AG04450 (cell line): ENCODE measurements around the gene CMPK1. TPM values are rescaled to one million over a fixed set of nuclear protein-coding genes. Genes with fewer than 3 reads are reported as not detected.
"Not testable (repeated sequence)": the region's sequence is repeated elsewhere in the genome, so short reads cannot be mapped to it uniquely, and the experiment has no call there.

ENCODE experiments used
- CTCF ChIA-PET: fragments of 300-600, 350-600 bp; formaldehyde crosslinking; extraction: SDS; loops from one replicate; lab custom pipeline; 2022; ENCODE audit warnings: antibody characterized with exemption, inconsistent platforms; lab: Charles Lee
- POLR2A ChIA-PET: fragments of 350-600 bp; formaldehyde crosslinking; extraction: SDS; loops from one replicate; lab custom pipeline; 2021; ENCODE audit warnings: antibody characterized with exemption, inconsistent platforms; lab: Yijun Ruan, JAX
- DNase-seq: peaks from one replicate; pipeline ENCODE4 v3.0.0-alpha.2; 2011; ENCODE audit warnings: low read depth, low spot score
- H3K27ac ChIP-seq: one replicate; pipeline ENCODE4 v1.5.1; 2012; ENCODE audit warnings: low read depth, low read length, control low read depth
- H3K27me3 ChIP-seq: one replicate; pipeline ENCODE4 v1.6.0; 2012; ENCODE audit warnings: low read length; ENCODE audit not compliant: control insufficient read depth, insufficient read depth
- H3K4me3 ChIP-seq: 2 replicates; pipeline ENCODE4 v1.5.1; 2011; ENCODE audit warnings: mild to moderate bottlenecking, low read depth, low read length, control low read depth
- H3K9me3 ChIP-seq: 2 replicates; pipeline ENCODE4 v1.5.1; 2012; ENCODE audit warnings: low read length; ENCODE audit not compliant: control insufficient read depth, insufficient read depth
- CTCF ChIP-seq: IDR thresholded peaks from 2 replicates; pipeline ENCODE4 v1.5.1; 2011; ENCODE audit warnings: low read depth, low read length, control low read depth, inconsistent platforms
- polyA minus RNA-seq: library from RNA; depleted of rRNA, polyadenylated mRNA; stranded (reverse); fragments of >200 nt; gene quantifications from 2 replicates; pipeline ENCODE4 v1.2.3, GENCODE V29; 2011; rRNA and poly(A)+ RNA removed
- polyA plus RNA-seq: library from polyadenylated mRNA; depleted of rRNA; stranded (reverse); fragments of >200 nt; gene quantifications from 2 replicates; pipeline ENCODE4 v1.2.3, GENCODE V29; 2011; rRNA removed

The CMPK1 gene
- polyA plus RNA-seq = 44.3 and 68.7 TPM in 2 replicates
- polyA minus RNA-seq = 11.0 and 25.5 TPM in 2 replicates

- no peaks in the 10 kb centered on the region; the same call in 1 of the 2 replicates for H3K9me3 ChIP-seq
- no peak for TF ChIP-seq CTCF
- ChIA-PET POLR2A (interaction anchor here (0.6 to 2.3 kb wide), 4 partner anchors 10 to 58 kb away, joined by 5 to 23 read pairs (median 7); partner anchors contain the start of gene STIL), CTCF (interaction anchor here (0.9 to 3.2 kb wide), 3 partner anchors 15 to 141 kb away, joined by 3 to 19 read pairs (median 4); no protein-coding TSS in a partner anchor)
- peak within 1 kb of the TSS; percentile 90 for H3K27ac ChIP-seq
- no peaks in the 10 kb centered on the region for H3K27me3 ChIP-seq
- peak within 1 kb of the TSS; percentile 93 for H3K4me3 ChIP-seq
- DNase-seq = no peak
These were observed at the start of gene CMPK1 for GRCh38 chr1:47333578-47333921. CMPK1 (plus strand) TSS chr1:47333790; CDS start chr1:47333946, 156 bp downstream.

GRCh38 chr1:47288116-47288515 is 45.5 kb upstream of the CMPK1 start:
- POLR2A ChIA-PET, H3K9me3 ChIP-seq, H3K4me3 ChIP-seq, H3K27ac ChIP-seq, DNase-seq, H3K27me3 ChIP-seq: not testable (repeated sequence)
- CTCF ChIA-PET = interaction anchor here (0.6 to 2.8 kb wide), 3 partner anchors 25 to 660 kb away, joined by 3 to 13 read pairs (median 5); no protein-coding TSS in a partner anchor

GRCh38 chr1:47294863-47295262 is 38.7 kb upstream of the CMPK1 start:
- ChIA-PET CTCF (interaction anchor here (0.6 to 2.1 kb wide), 4 partner anchors 32 to 116 kb away, joined by 3 to 10 read pairs (median 5); no protein-coding TSS in a partner anchor), POLR2A (interaction anchor here (0.5 kb wide), 1 partner anchor 48 kb away, joined by 5 read pairs; no protein-coding TSS in a partner anchor)
- not testable (repeated sequence) for DNase-seq, H3K27me3 ChIP-seq, H3K4me3 ChIP-seq, H3K9me3 ChIP-seq, H3K27ac ChIP-seq

GRCh38 chr1:47295579-47295978 is 38.0 kb upstream of the CMPK1 start:
- no peaks in the 10 kb centered on the region for H3K27me3 ChIP-seq
- POLR2A ChIA-PET = interaction anchor here (0.5 kb wide), 1 partner anchor 47 kb away, joined by 5 read pairs; no protein-coding TSS in a partner anchor
- DNase-seq = no peak
- CTCF ChIA-PET = interaction anchor here (0.6 to 2.1 kb wide), 4 partner anchors 33 to 117 kb away, joined by 3 to 10 read pairs (median 4); no protein-coding TSS in a partner anchor
- no peak for TF ChIP-seq CTCF
- H3K9me3 ChIP-seq = no peaks in the 10 kb centered on the region
- no peak overlapping the region for H3K27ac ChIP-seq
- H3K4me3 ChIP-seq = no peak overlapping the region

GRCh38 chr1:47298025-47298699 is 35.4 kb upstream of the CMPK1 start:
- no peak for DNase-seq
- no peak overlapping the region for H3K4me3 ChIP-seq
- ChIA-PET POLR2A (interaction anchor here (0.7 kb wide), 1 partner anchor 1937 kb away, joined by 5 read pairs; no protein-coding TSS in a partner anchor), CTCF (interaction anchor here (2.4 kb wide), 1 partner anchor 139 kb away, joined by 6 read pairs; the partner anchor contains the start of gene FOXD2)
- H3K27ac ChIP-seq = no peak overlapping the region
- H3K27me3 ChIP-seq = no peaks in the 10 kb centered on the region
- no peak for TF ChIP-seq CTCF
- H3K9me3 ChIP-seq = no peaks in the 10 kb centered on the region
